H1 (cell line): ENCODE measurements around the gene CRISPLD2. TPM values are rescaled to one million over a fixed set of nuclear protein-coding genes. Genes with fewer than 3 reads are reported as not detected.
A peak's percentile ranks its signal among the peaks of the same experiment; 100 is the strongest.

Source experiments
- CTCF ChIA-PET: fragments of 300-600 bp; sonication (Branson Sonifier 250); formaldehyde crosslinking; loops from one replicate; lab custom pipeline; 2021; ENCODE audit not compliant: partially characterized antibody; lab: Charles Lee
- POLR2A ChIA-PET: fragments of 300-600 bp; sonication (Branson Sonifier 250); formaldehyde crosslinking; loops from one replicate; lab custom pipeline; 2021; ENCODE audit warnings: inconsistent platforms; ENCODE audit not compliant: partially characterized antibody; lab: Charles Lee
- DNase-seq, 2 experiments: peaks; one replicate each; pipeline versions ENCODE4 v3.0.0 to v3.0.0-alpha.2; 2010 to 2022; ENCODE audit warnings: low spot score in 2 of 2, low read depth in 1 of 2, mixed read lengths in 1 of 2
- FAIRE-seq: peaks from 2 replicates; lab custom pipeline; 2011; peaks lifted over from hg19 to GRCh38; lab: Jason Lieb, UNC
- H2AFZ ChIP-seq: 2 replicates; pipeline ENCODE4 v1.8.1; 2012; ENCODE audit warnings: low read length, inconsistent platforms
- H2AK5ac ChIP-seq: 2 replicates; pipeline ENCODE4 v1.6.1; 2013; ENCODE audit warnings: low read depth, low read length
- H2BK120ac ChIP-seq: replicated peaks from 2 replicates; pipeline ENCODE3; 2013; ENCODE audit warnings: low read depth, low read length, inconsistent platforms
- H2BK12ac ChIP-seq: 2 replicates; pipeline ENCODE4 v1.6.1; 2013; ENCODE audit warnings: low read depth, low read length
- H2BK15ac ChIP-seq: 2 replicates; pipeline ENCODE4 v1.6.1; 2013; ENCODE audit warnings: low read length
- H2BK20ac ChIP-seq: 2 replicates; pipeline ENCODE4 v1.6.1; 2013; ENCODE audit warnings: low read length
- H2BK5ac ChIP-seq: 2 replicates; pipeline ENCODE4 v1.6.1; 2013; ENCODE audit warnings: low read depth, low read length
- H3K14ac ChIP-seq: 2 replicates; pipeline ENCODE4 v1.6.1; 2013; ENCODE audit warnings: inconsistent platforms; ENCODE audit not compliant: insufficient read length
- H3K18ac ChIP-seq: 2 replicates; pipeline ENCODE4 v1.6.1; 2013; ENCODE audit warnings: low read length; ENCODE audit errors: extremely low read depth
- H3K23ac ChIP-seq: 2 replicates; pipeline ENCODE4 v1.6.1; 2013; ENCODE audit warnings: inconsistent platforms; ENCODE audit not compliant: insufficient read length
- H3K23me2 ChIP-seq: 2 replicates; pipeline ENCODE4 v1.6.1; 2013; ENCODE audit warnings: low read depth, low read length
- H3K27ac ChIP-seq: 2 replicates; pipeline ENCODE4 v1.6.1; 2011; ENCODE audit warnings: low read depth, low read length, inconsistent platforms
- H3K27me3 ChIP-seq, 4 experiments: replicated peaks in 1 of 4; 1 replicate in 1 of 4; 2 replicates in 3 of 4; pipeline versions ENCODE4 v1.6.1 to v1.8.1; 2011 to 2013; ENCODE audit warnings: low read length in 3 of 4, mild to moderate bottlenecking in 3 of 4, inconsistent platforms in 2 of 4, mixed read lengths in 2 of 4, moderate library complexity in 1 of 4; ENCODE audit not compliant: control insufficient read depth in 3 of 4, insufficient read depth in 3 of 4; ENCODE audit errors: extremely low read depth in 1 of 4
- H3K36me3 ChIP-seq, 4 experiments: 2 replicates each; pipeline versions ENCODE4 v1.6.1 to v1.8.1; 2011 to 2013; ENCODE audit warnings: mild to moderate bottlenecking in 4 of 4, low read length in 3 of 4, moderate library complexity in 2 of 4, control low read depth in 1 of 4, inconsistent platforms in 1 of 4; ENCODE audit not compliant: insufficient read depth in 4 of 4, control insufficient read depth in 2 of 4
- H3K4ac ChIP-seq: replicated peaks from 2 replicates; pipeline ENCODE3; 2013; ENCODE audit warnings: low read length, low read depth, mixed read lengths, inconsistent platforms; ENCODE audit not compliant: insufficient read length
- H3K4me1 ChIP-seq, 4 experiments: replicated peaks in 1 of 4; 1 replicate in 1 of 4; 2 replicates in 3 of 4; pipeline versions ENCODE4 v1.6.1 to v1.8.1; 2011 to 2013; ENCODE audit warnings: low read length in 3 of 4, inconsistent platforms in 2 of 4, mixed read lengths in 1 of 4; ENCODE audit not compliant: insufficient read depth in 4 of 4, control insufficient read depth in 3 of 4
- H3K4me2 ChIP-seq, 2 experiments: 2 replicates each; pipeline versions ENCODE4 v1.6.1 to v1.8.1; 2011 to 2013; ENCODE audit warnings: low read depth in 2 of 2, low read length in 2 of 2, control low read depth in 1 of 2, inconsistent platforms in 1 of 2, mild to moderate bottlenecking in 1 of 2; ENCODE audit not compliant: insufficient read depth in 1 of 2
- H3K4me3 ChIP-seq, 4 experiments: fragments of 200-600, 300-600 bp in 1 of 4; sonication (generic), shearing (Covaris generic), sonication (Bioruptor Twin) in 1 of 4; 2 replicates each; pipeline versions ENCODE4 v1.5.1 to v1.8.1; 2011 to 2016; ENCODE audit warnings: low read length in 4 of 4, low read depth in 3 of 4, control low read depth in 2 of 4, inconsistent platforms in 2 of 4, mild to moderate bottlenecking in 2 of 4, mixed read lengths in 1 of 4, moderate library complexity in 1 of 4; ENCODE audit not compliant: insufficient read depth in 2 of 4; ENCODE audit errors: extremely low read depth in 1 of 4
- H3K56ac ChIP-seq: replicated peaks from 2 replicates; pipeline ENCODE3; 2013; ENCODE audit warnings: low read depth, mild to moderate bottlenecking, mixed read lengths, low read length, inconsistent platforms; ENCODE audit not compliant: insufficient read length
- H3K79me1 ChIP-seq: 2 replicates; pipeline ENCODE4 v1.6.1; 2013; ENCODE audit warnings: low read depth, low read length, control low read depth
- H3K79me2 ChIP-seq, 2 experiments: 2 replicates each; pipeline versions ENCODE4 v1.6.1 to v1.8.1; 2012 to 2013; ENCODE audit warnings: low read length in 2 of 2, mild to moderate bottlenecking in 2 of 2, inconsistent platforms in 1 of 2; ENCODE audit not compliant: insufficient read depth in 2 of 2, control insufficient read depth in 1 of 2
- H3K9ac ChIP-seq, 4 experiments: replicated peaks in 1 of 4; 1 replicate in 1 of 4; 2 replicates in 3 of 4; pipeline versions ENCODE4 v1.6.1 to v1.8.1; 2011 to 2013; ENCODE audit warnings: low read depth in 3 of 4, low read length in 3 of 4, control low read depth in 2 of 4, mild to moderate bottlenecking in 2 of 4, moderate library complexity in 2 of 4, inconsistent platforms in 1 of 4; ENCODE audit errors: extremely low read depth in 1 of 4
- H3K9me3 ChIP-seq, 2 experiments: 2 replicates each; pipeline versions ENCODE4 v1.6.1 to v1.8.1; 2012 to 2013; ENCODE audit warnings: mild to moderate bottlenecking in 2 of 2, moderate library complexity in 2 of 2, control low read depth in 1 of 2, inconsistent platforms in 1 of 2, low read depth in 1 of 2, low read length in 1 of 2, mixed read lengths in 1 of 2; ENCODE audit not compliant: insufficient read depth in 2 of 2
- H4K20me1 ChIP-seq, 2 experiments: replicated peaks in 1 of 2; 2 replicates each; pipeline versions ENCODE3 to v1.8.1; 2011 to 2013; ENCODE audit warnings: inconsistent platforms in 2 of 2, low read length in 2 of 2, mild to moderate bottlenecking in 1 of 2; ENCODE audit not compliant: insufficient read depth in 2 of 2, control insufficient read depth in 1 of 2
- H4K5ac ChIP-seq: 2 replicates; pipeline ENCODE4 v1.6.1; 2013; ENCODE audit warnings: low read length, low read depth, mixed read lengths, inconsistent platforms; ENCODE audit not compliant: insufficient read length
- H4K8ac ChIP-seq: 2 replicates; pipeline ENCODE4 v1.8.0; 2013; ENCODE audit warnings: mild to moderate bottlenecking, moderate library complexity, low read length, inconsistent platforms; ENCODE audit not compliant: insufficient read depth; ENCODE audit errors: extremely low read depth
- H4K91ac ChIP-seq: replicated peaks from 2 replicates; pipeline ENCODE3; 2013; ENCODE audit warnings: low read length, mixed read lengths, inconsistent platforms; ENCODE audit not compliant: insufficient read length
- POLR2A ChIP-seq, 2 experiments: IDR thresholded peaks; 1 replicate in 1 of 2; 2 replicates in 1 of 2; pipeline ENCODE4 v1.6.1; 2011; ENCODE audit warnings: low read depth in 2 of 2, low read length in 2 of 2, mild to moderate bottlenecking in 2 of 2; ENCODE audit errors: control extremely low read depth in 1 of 2
- WGBS, 2 experiments: shearing (Covaris generic) in 1 of 2; methylation state at CpG; one replicate each; pipeline versions ENCODE4 v1.1.6 to v1.1.7; 2013 to 2015; ENCODE audit warnings: low lambda C conversion rate in 2 of 2, mixed read lengths in 2 of 2, inconsistent platforms in 1 of 2, low coverage in 1 of 2, missing lambda C conversion rate in 1 of 2; ENCODE audit not compliant: insufficient replicate concordance in 2 of 2, insufficient coverage in 1 of 2, insufficient read length in 1 of 2; ENCODE audit errors: extremely low coverage in 1 of 2, missing lambda C conversion rate in 1 of 2; 5-methylcytosine and 5-hydroxymethylcytosine counted together
- polyA plus RNA-seq, 7 experiments: library from polyadenylated mRNA; depleted of rRNA in 3 of 7; stranded (reverse) in 5 of 7; unstranded in 2 of 7; fragments of >200 nt in 5 of 7; fragments of 200-250 nt in 2 of 7; gene quantifications; 1 replicate in 5 of 7; 2 replicates in 1 of 7; 4 replicates in 1 of 7; pipeline versions ENCODE4 v1.2.1 to v1.2.3, GENCODE V29; 2011 to 2013; ENCODE audit warnings: missing spikeins in 2 of 7, mixed read lengths in 2 of 7
- total RNA-seq: library from RNA; stranded (reverse); fragmentation: NEBNext Ultra II Directional; extraction: Animal tissue kit (Norgen Biotek cat#: 25700); gene quantifications from 2 replicates; pipeline ENCODE4 v1.2.1, GENCODE V29; 2021

Gene CRISPLD2
- total and polyA plus RNA-seq, 2 of the 8 experiments (the other 6 are each of a cell fraction or from before 2014, with no cell fraction given) = 2.7 to 5.1 TPM

- no peak overlapping the region; the same call in 1 of the 2 replicates for H2AFZ ChIP-seq
- H3K4ac ChIP-seq = no peak overlapping the region
- H3K27me3 ChIP-seq = no peaks in the 10 kb centered on the region
- H2BK12ac ChIP-seq = peak overlapping the region; percentile 2; the same call in 1 of the 2 replicates
- H2BK15ac ChIP-seq = 0 out of 2 replicates have a peak overlapping the region, but pooled peaks have one; percentile 3
- DNase-seq = no peak
- no peak overlapping the region for H4K91ac ChIP-seq
- 81% methylated on average over 6 of the region's 6 CpGs; no CpG with 5 or more reads in 1 of the 2 experiments for WGBS, 2 experiments
- no peak overlapping the region for H2BK120ac ChIP-seq
- H3K4me3 ChIP-seq = no peak overlapping the region
- FAIRE-seq = no peak
- no peaks in the 10 kb centered on the region for H3K23me2 ChIP-seq
- CTCF ChIA-PET = interaction anchor here (1.4 to 3.8 kb wide), 4 partner anchors 8 to 68 kb away, joined by 4 to 15 read pairs (median 5); no protein-coding TSS in a partner anchor
- H3K9me3 ChIP-seq = no peaks in the 10 kb centered on the region
- H3K27ac ChIP-seq = no peak overlapping the region
- POLR2A ChIA-PET = no interaction called here
- H3K79me2 ChIP-seq = no peaks in the 10 kb centered on the region
- H4K5ac ChIP-seq = no peak overlapping the region
- H2AK5ac ChIP-seq = no peak overlapping the region
- TF ChIP-seq POLR2A (IDR thresholded peaks at IDR 0.05; ENCODE audit: control extremely low read depth in 1 of 2, low read depth in 2 of 2, low read length in 2 of 2) = no peak
- H4K8ac ChIP-seq = no peak overlapping the region
- H2BK20ac ChIP-seq = peak overlapping the region; percentile 43; the same call in 1 of the 2 replicates
- H3K23ac ChIP-seq = no peak overlapping the region
- H3K36me3 ChIP-seq = no peaks in the 10 kb centered on the region
- H3K79me1 ChIP-seq = no peaks in the 10 kb centered on the region
- H3K18ac ChIP-seq = no peak overlapping the region
- no peak overlapping the region for H3K9ac ChIP-seq
- no peak overlapping the region for H3K4me2 ChIP-seq
- H3K14ac ChIP-seq = no peak overlapping the region
- H3K4me1 ChIP-seq = peaks cover 7 to 22% (median 13%) of the 10 kb centered on the region in 4 experiments
- H2BK5ac ChIP-seq = no peak overlapping the region; the same call in 1 of the 2 replicates
- no peaks in the 10 kb centered on the region for H4K20me1 ChIP-seq
- H3K56ac ChIP-seq = no peak overlapping the region
These were observed 64.4 kb downstream of the CRISPLD2 start for GRCh38 chr16:84884246-84884595.
